D721Med (cell line): ENCODE data around the gene TAPBP.

ENCODE experiments used
- DNase-seq: peaks from one replicate; pipeline ENCODE4 v3.0.0; 2011; ENCODE audit warnings: low spot score; ENCODE audit not compliant: insufficient read length
- FAIRE-seq: peaks from 2 replicates; lab custom pipeline; 2011; peaks lifted over from hg19 to GRCh38; lab: Jason Lieb, UNC
- CTCF ChIP-seq: IDR thresholded peaks from 2 replicates; pipeline ENCODE4 v1.5.1; 2012; ENCODE audit warnings: mild to moderate bottlenecking, control low read depth; ENCODE audit not compliant: insufficient read depth; ENCODE audit errors: missing control alignments

Gene TAPBP

GRCh38 chr6:33314515-33314942 is 651 bp upstream of the TAPBP start:
- no peak for TF ChIP-seq CTCF
- FAIRE-seq: no peak
- DNase-seq: no peak

- no peak for TF ChIP-seq CTCF
- FAIRE-seq: no peak
- DNase-seq: no peak
These were observed 671 bp downstream of the TAPBP start for GRCh38 chr6:33313105-33313708.

- TF ChIP-seq CTCF: no peak
- DNase-seq (peak; percentile 68), FAIRE-seq (no peak)
These were observed 1.3 kb downstream of the TAPBP start for GRCh38 chr6:33312361-33313104.

DNA sequence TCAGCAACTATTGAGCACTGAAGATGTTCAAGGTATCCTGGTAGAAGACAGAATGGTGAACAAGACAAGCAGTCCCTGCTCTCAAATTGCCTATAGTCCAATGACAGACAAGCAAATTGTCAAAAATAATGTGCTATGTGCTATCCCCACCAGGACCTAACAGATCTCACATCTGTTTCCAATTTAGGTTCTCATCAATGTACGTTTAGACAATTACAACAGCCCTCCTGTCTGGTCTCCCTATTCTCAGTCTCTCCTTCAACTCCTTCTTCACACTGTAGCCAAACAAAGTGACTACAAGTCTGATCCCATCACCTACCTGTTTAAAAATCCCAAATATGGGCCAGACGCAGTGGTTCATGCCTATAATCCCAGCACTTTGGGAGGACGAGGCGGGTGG is 7.5 kb downstream of the TAPBP start:
- no peak for DNase-seq
- no peak for TF ChIP-seq CTCF
- no peak for FAIRE-seq

GRCh38 chr6:33305052-33305451 is 8.8 kb downstream of the TAPBP start:
- FAIRE-seq (no peak), DNase-seq (no peak)
- TF ChIP-seq CTCF: no peak

DNA sequence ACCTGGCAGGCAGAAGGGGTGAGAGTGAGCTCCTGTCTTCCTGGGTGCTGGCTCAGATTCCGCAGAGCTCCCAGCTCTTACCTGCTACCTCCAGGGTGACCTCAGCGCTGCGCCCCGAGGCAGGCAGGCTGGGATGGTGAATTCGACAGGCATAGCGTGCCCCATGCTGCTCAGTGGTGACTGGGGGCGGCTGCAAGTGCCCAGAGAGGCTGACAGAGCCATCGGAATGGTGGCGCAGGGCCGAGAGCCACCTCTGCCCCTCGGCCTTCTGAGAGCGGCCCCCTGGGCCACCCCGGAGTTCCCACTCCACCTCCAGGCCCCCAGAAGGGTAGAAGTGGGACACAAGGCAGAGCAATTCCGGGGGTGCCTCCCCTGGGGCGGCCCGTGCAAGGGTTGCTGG is 9.7 kb downstream of the TAPBP start:
- FAIRE-seq (no peak), DNase-seq (no peak)
- no peak for TF ChIP-seq CTCF

GRCh38 chr6:33301877-33302276 is 12.0 kb downstream of the TAPBP start:
- no peak for TF ChIP-seq CTCF
- DNase-seq: no peak
- no peak for FAIRE-seq
